ENCODE data around the gene SEC62. TPM values are rescaled to one million over a fixed set of nuclear protein-coding genes. Genes with fewer than 3 reads are reported as not detected.

The SEC62 gene
- total and polyA plus RNA-seq, 2 experiments from 2014 or later = 39.4 to 185 TPM

DNA sequence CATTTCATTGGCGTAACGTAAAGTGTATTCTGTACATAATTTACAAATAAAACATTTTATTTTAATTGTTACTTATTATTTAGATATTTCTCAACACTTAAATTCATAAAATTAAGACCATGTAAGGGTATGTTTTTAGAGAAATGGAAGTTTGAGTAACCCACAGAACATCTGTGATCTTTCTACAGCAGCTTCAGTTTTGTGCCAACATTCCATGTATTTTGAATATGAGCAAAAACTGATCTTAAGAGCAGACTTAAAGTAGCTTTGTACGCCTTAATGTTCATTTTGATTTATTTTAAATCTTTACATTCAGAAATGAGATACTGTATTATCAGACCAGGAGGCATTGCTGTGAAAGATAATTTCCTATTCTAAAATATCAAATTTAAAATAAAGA, 27.2 kb downstream of the SEC62 start:
- Histone ChIP-seq H3K9me3 (ENCODE audit: low read depth) (no peaks in the 10 kb centered on the region), H3K36me3 (ENCODE audit: low read depth) (peaks cover 62% of the 10 kb centered on the region), H2AFZ (no peak overlapping the region), H3K27me3 (replicated peaks; ENCODE audit: insufficient read depth) (no peaks in the 10 kb centered on the region), H3F3A (ENCODE audit: insufficient read depth) (peaks cover 44% of the 10 kb centered on the region), H3K79me2 (ENCODE audit: insufficient read depth) (no peaks in the 10 kb centered on the region), H3K27ac (no peak overlapping the region), H3K9ac (no peak overlapping the region), H3K4me2 (ENCODE audit: unreplicated experiment) (no peak overlapping the region), H3K4me1 (ENCODE audit: insufficient read depth) (peaks cover 6% of the 10 kb centered on the region; the same call in 1 of the 2 replicates), H4K20me1 (ENCODE audit: insufficient read depth) (no peaks in the 10 kb centered on the region), H3K4me3 (no peak overlapping the region), H3K9me2 (ENCODE audit: insufficient read depth) (no peaks in the 10 kb centered on the region)
- DNase-seq = no peak
- in situ Hi-C loops (cut with MboI) = no loop called here
- 89 to 91% methylated on average over 3 of the region's 3 CpGs for WGBS, 2 experiments (ENCODE audit: low coverage in 1 of 2, low lambda C conversion rate in 2 of 2, missing lambda C conversion rate in 2 of 2)
- no peak for TF ChIP-seq EZH2phosphoT487 (IDR thresholded peaks at IDR 0.05; ENCODE audit: insufficient read depth, low read depth)
- TF ChIP-seq EZH2 (IDR thresholded peaks at IDR 0.05; ENCODE audit: insufficient read depth, poor library complexity, severe bottlenecking) = no peak

DNA sequence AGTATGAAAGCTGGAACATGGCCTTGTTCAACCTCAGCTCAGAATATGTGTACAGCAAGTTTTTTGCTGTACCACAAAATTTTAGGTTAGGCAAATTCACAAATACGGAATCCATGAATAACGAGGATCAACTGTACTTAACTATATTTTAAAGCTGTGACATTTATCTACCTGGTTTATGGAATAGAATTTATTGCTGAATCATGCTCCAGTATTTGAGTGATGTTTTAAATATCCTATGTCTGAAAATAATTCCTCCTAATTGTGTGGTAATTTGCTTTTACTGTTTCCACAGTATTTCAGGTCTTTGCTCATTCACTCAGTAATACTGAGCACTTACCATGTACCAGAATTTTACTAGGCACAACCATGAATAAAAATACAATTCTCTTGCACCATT, 29.5 kb downstream of the SEC62 start:
- H3F3A ChIP-seq (ENCODE audit: insufficient read depth) = peaks cover 45% of the 10 kb centered on the region
- DNase-seq = no peak
- 79 to 80% methylated on average over 2 of the region's 2 CpGs for WGBS, 2 experiments (ENCODE audit: low coverage in 1 of 2, low lambda C conversion rate in 2 of 2, missing lambda C conversion rate in 2 of 2)
- TF ChIP-seq EZH2 (IDR thresholded peaks at IDR 0.05; ENCODE audit: insufficient read depth, poor library complexity, severe bottlenecking) (no peak), EZH2phosphoT487 (IDR thresholded peaks at IDR 0.05; ENCODE audit: insufficient read depth, low read depth) (no peak)
- H4K20me1 ChIP-seq (ENCODE audit: insufficient read depth) = no peaks in the 10 kb centered on the region
- H3K27ac ChIP-seq = no peak overlapping the region
- no peaks in the 10 kb centered on the region for H3K27me3 ChIP-seq (replicated peaks; ENCODE audit: insufficient read depth)
- H3K9me2 ChIP-seq (ENCODE audit: insufficient read depth) = no peaks in the 10 kb centered on the region
- H3K4me1 ChIP-seq (ENCODE audit: insufficient read depth) = peaks cover 7% of the 10 kb centered on the region; the same call in 1 of the 2 replicates
- H3K79me2 ChIP-seq (ENCODE audit: insufficient read depth) = no peaks in the 10 kb centered on the region
- H3K36me3 ChIP-seq (ENCODE audit: low read depth) = peaks cover 48% of the 10 kb centered on the region
- no peak overlapping the region for H3K9ac ChIP-seq
- no peak overlapping the region for H3K4me2 ChIP-seq (ENCODE audit: unreplicated experiment)
- in situ Hi-C loops (cut with MboI) = no loop called here
- H3K9me3 ChIP-seq (ENCODE audit: low read depth) = no peaks in the 10 kb centered on the region
- no peak overlapping the region for H3K4me3 ChIP-seq
- no peak overlapping the region for H2AFZ ChIP-seq

DNA sequence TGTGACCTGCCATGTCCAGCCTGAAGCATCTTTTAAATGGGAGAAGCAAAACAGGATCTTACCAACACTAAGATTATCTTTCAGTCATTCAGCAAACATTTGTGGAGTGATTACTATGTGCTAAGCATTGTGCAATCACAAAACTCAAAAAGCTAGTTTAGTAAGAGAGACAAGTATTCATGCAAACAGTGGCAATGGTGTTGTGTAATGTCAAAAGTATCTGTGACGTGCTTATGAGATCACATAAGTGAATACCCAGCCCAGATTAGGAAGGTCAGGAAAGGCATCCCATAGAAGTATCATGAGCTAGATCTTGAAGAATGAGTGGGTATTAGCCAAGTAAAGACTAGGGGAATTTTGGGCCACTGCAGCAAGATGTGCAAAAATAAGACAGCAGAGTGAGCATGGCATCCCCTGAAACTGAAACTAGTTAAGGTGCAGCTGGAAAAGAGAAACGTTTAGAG, 32.1 kb downstream of the SEC62 start:
- H3K9ac ChIP-seq = no peak overlapping the region
- peaks cover 28% of the 10 kb centered on the region for H3K36me3 ChIP-seq (ENCODE audit: low read depth)
- H4K20me1 ChIP-seq (ENCODE audit: insufficient read depth) = no peaks in the 10 kb centered on the region
- in situ Hi-C loops (cut with MboI) = no loop called here
- no peak for TF ChIP-seq EZH2 (IDR thresholded peaks at IDR 0.05; ENCODE audit: insufficient read depth, poor library complexity, severe bottlenecking)
- no peak for TF ChIP-seq EZH2phosphoT487 (IDR thresholded peaks at IDR 0.05; ENCODE audit: insufficient read depth, low read depth)
- H3K79me2 ChIP-seq (ENCODE audit: insufficient read depth) = no peaks in the 10 kb centered on the region
- no peak overlapping the region for H3K4me3 ChIP-seq
- WGBS, 2 experiments (ENCODE audit: low coverage in 1 of 2, low lambda C conversion rate in 2 of 2, missing lambda C conversion rate in 2 of 2) = 14 to 21% methylated on average over 2 of the region's 2 CpGs
- no peak overlapping the region for H2AFZ ChIP-seq
- no peaks in the 10 kb centered on the region for H3K9me2 ChIP-seq (ENCODE audit: insufficient read depth)
- no peaks in the 10 kb centered on the region for H3K9me3 ChIP-seq (ENCODE audit: low read depth)
- H3K4me1 ChIP-seq (ENCODE audit: insufficient read depth) = peaks cover 7% of the 10 kb centered on the region; the same call in 1 of the 2 replicates
- no peaks in the 10 kb centered on the region for H3K27me3 ChIP-seq (replicated peaks; ENCODE audit: insufficient read depth)
- peaks cover 45% of the 10 kb centered on the region for H3F3A ChIP-seq (ENCODE audit: insufficient read depth)
- peak; percentile 89 for DNase-seq
- no peak overlapping the region for H3K4me2 ChIP-seq (ENCODE audit: unreplicated experiment)
- H3K27ac ChIP-seq = peak overlapping the region; percentile 54

DNA sequence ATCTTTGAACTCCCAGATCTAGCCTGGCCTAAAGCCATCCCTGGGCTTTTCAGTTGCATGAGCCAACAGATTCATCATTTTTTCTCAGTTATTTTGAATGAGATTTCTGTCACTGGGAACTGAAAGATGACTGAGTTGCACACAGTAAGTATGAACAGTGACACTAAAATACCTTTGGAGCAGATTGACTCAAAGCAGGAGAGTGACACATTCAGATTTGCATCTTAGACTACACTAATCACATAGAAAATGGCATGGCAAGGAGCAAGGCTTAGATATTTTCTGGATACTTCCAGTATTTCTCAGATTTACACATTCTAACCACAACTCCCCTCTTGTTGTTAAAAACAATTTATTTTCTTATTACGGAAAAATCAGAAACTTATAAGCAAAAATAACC, 32.8 kb downstream of the SEC62 start:
- H3K4me3 ChIP-seq = no peak overlapping the region
- H3K4me2 ChIP-seq (ENCODE audit: unreplicated experiment) = no peak overlapping the region
- no peak overlapping the region for H2AFZ ChIP-seq
- H3K9ac ChIP-seq = no peak overlapping the region
- no peaks in the 10 kb centered on the region for H3K9me3 ChIP-seq (ENCODE audit: low read depth)
- H3K27ac ChIP-seq = peak overlapping the region; percentile 54
- H3K79me2 ChIP-seq (ENCODE audit: insufficient read depth) = no peaks in the 10 kb centered on the region
- peaks cover 20% of the 10 kb centered on the region for H3K36me3 ChIP-seq (ENCODE audit: low read depth)
- peak; percentile 16 for DNase-seq
- no peaks in the 10 kb centered on the region for H3K27me3 ChIP-seq (replicated peaks; ENCODE audit: insufficient read depth)
- peaks cover 45% of the 10 kb centered on the region for H3F3A ChIP-seq (ENCODE audit: insufficient read depth)
- in situ Hi-C loops (cut with MboI) = no loop called here
- H3K9me2 ChIP-seq (ENCODE audit: insufficient read depth) = no peaks in the 10 kb centered on the region
- WGBS, 2 experiments (ENCODE audit: low coverage in 1 of 2, low lambda C conversion rate in 2 of 2, missing lambda C conversion rate in 2 of 2) = 62 to 67% methylated on average over 1 of the region's 1 CpG
- no peaks in the 10 kb centered on the region for H4K20me1 ChIP-seq (ENCODE audit: insufficient read depth)
- no peak for TF ChIP-seq EZH2 (IDR thresholded peaks at IDR 0.05; ENCODE audit: insufficient read depth, poor library complexity, severe bottlenecking)
- no peak for TF ChIP-seq EZH2phosphoT487 (IDR thresholded peaks at IDR 0.05; ENCODE audit: insufficient read depth, low read depth)
- peaks cover 7% of the 10 kb centered on the region; the same call in 1 of the 2 replicates for H3K4me1 ChIP-seq (ENCODE audit: insufficient read depth)
